ENCODE results near the gene HOATZ. TPM values are rescaled to one million over a fixed set of nuclear protein-coding genes. Genes with fewer than 3 reads are reported as not detected.

The HOATZ gene
- polyA plus RNA-seq (2011; rRNA removed), result not detected in 2 replicates
- not detected in 2 replicates for polyA minus RNA-seq (2011; rRNA and poly(A)+ RNA removed)

GRCh38 chr11:111514216-111515031 is at the start of gene HOATZ:
HOATZ (plus strand) TSS chr11:111514778; CDS start chr11:111514785, 7 bp downstream.
- 0 out of 2 replicates have a peak, but pooled peaks have one; percentile 10 for TF ChIP-seq CTCF (IDR thresholded peaks at IDR 0.05; ENCODE audit: insufficient read depth, low read depth, low read length)
- POLR2A ChIA-PET, result no interaction called here
- H3K36me3 ChIP-seq (ENCODE audit: control insufficient read depth, insufficient read depth, low read length), result no peaks in the 10 kb centered on the region
- DNase-seq (ENCODE audit: low read depth), result no peak
- H3K4me3 ChIP-seq (ENCODE audit: low read depth, low read length), result no peak within 1 kb of the TSS
- no peaks in the 10 kb centered on the region for H3K27me3 ChIP-seq (ENCODE audit: control insufficient read depth, insufficient read depth, low read length)
- CTCF ChIA-PET, result interaction anchor here (1.0 to 1.1 kb wide), 2 partner anchors 12 to 69 kb away, joined by 3 read pairs; no protein-coding TSS in a partner anchor

GRCh38 chr11:111465400-111465799 is 49.2 kb upstream of the HOATZ start:
- no peak for DNase-seq (ENCODE audit: low read depth)
- POLR2A ChIA-PET, result no interaction called here
- Histone ChIP-seq H3K4me3 (ENCODE audit: low read depth, low read length) (no peak overlapping the region), H3K36me3 (ENCODE audit: control insufficient read depth, insufficient read depth, low read length) (no peaks in the 10 kb centered on the region), H3K27me3 (ENCODE audit: control insufficient read depth, insufficient read depth, low read length) (no peaks in the 10 kb centered on the region)
- TF ChIP-seq CTCF (IDR thresholded peaks at IDR 0.05; ENCODE audit: insufficient read depth, low read depth, low read length), result no peak
- CTCF ChIA-PET, result interaction anchor here (0.7 to 1.6 kb wide), 5 partner anchors 9 to 132 kb away, joined by 3 to 7 read pairs (median 6); no protein-coding TSS in a partner anchor

- Histone ChIP-seq H3K4me3 (ENCODE audit: low read depth, low read length) (no peak overlapping the region), H3K27me3 (ENCODE audit: control insufficient read depth, insufficient read depth, low read length) (no peaks in the 10 kb centered on the region), H3K36me3 (ENCODE audit: control insufficient read depth, insufficient read depth, low read length) (no peaks in the 10 kb centered on the region)
- no peak for DNase-seq (ENCODE audit: low read depth)
- ChIA-PET POLR2A (no interaction called here), CTCF (no interaction called here)
- TF ChIP-seq CTCF (IDR thresholded peaks at IDR 0.05; ENCODE audit: insufficient read depth, low read depth, low read length), result no peak
Observed at GRCh38 chr11:111466615-111467014, 48.0 kb upstream of the HOATZ start.

GRCh38 chr11:111469200-111469599 is 45.4 kb upstream of the HOATZ start:
- DNase-seq (ENCODE audit: low read depth), result no peak
- Histone ChIP-seq H3K36me3 (ENCODE audit: control insufficient read depth, insufficient read depth, low read length) (no peaks in the 10 kb centered on the region), H3K4me3 (ENCODE audit: low read depth, low read length) (no peak overlapping the region), H3K27me3 (ENCODE audit: control insufficient read depth, insufficient read depth, low read length) (no peaks in the 10 kb centered on the region)
- ChIA-PET POLR2A (no interaction called here), CTCF (no interaction called here)
- TF ChIP-seq CTCF (IDR thresholded peaks at IDR 0.05; ENCODE audit: insufficient read depth, low read depth, low read length), result no peak

GRCh38 chr11:111472228-111472627 is 42.4 kb upstream of the HOATZ start:
- CTCF ChIA-PET, result interaction anchor here (1.0 kb wide), 1 partner anchor 25 kb away, joined by 3 read pairs; no protein-coding TSS in a partner anchor
- Histone ChIP-seq H3K27me3 (ENCODE audit: control insufficient read depth, insufficient read depth, low read length) (no peaks in the 10 kb centered on the region), H3K36me3 (ENCODE audit: control insufficient read depth, insufficient read depth, low read length) (no peaks in the 10 kb centered on the region), H3K4me3 (ENCODE audit: low read depth, low read length) (no peak overlapping the region)
- DNase-seq (ENCODE audit: low read depth), result no peak
- POLR2A ChIA-PET, result interaction anchor here (0.7 kb wide), 1 partner anchor 69 kb away, joined by 3 read pairs; no protein-coding TSS in a partner anchor
- no peak for TF ChIP-seq CTCF (IDR thresholded peaks at IDR 0.05; ENCODE audit: insufficient read depth, low read depth, low read length)

Measured in BJ (cell line).